Ishikawa (cell line): ENCODE data around the gene SASH1.

Source experiments
- EP300 ChIP-seq: IDR thresholded peaks from 2 replicates; pipeline ENCODE4 v1.6.1; 2012; ENCODE audit warnings: borderline replicate concordance
- MAX ChIP-seq: IDR thresholded peaks from 2 replicates; pipeline ENCODE4 v1.6.1; 2012
- NFIC ChIP-seq: IDR thresholded peaks from 2 replicates; pipeline ENCODE4 v1.6.1; 2012
- RAD21 ChIP-seq: IDR thresholded peaks from 2 replicates; pipeline ENCODE4 v1.6.1; 2012; ENCODE audit warnings: low read depth
- REST ChIP-seq: IDR thresholded peaks from 2 replicates; pipeline ENCODE4 v1.6.1; 2012; ENCODE audit warnings: low read depth, mild to moderate bottlenecking
- YY1 ChIP-seq: IDR thresholded peaks from 2 replicates; pipeline ENCODE4 v1.6.1; 2012; ENCODE audit warnings: low read depth

GRCh38 chr6:148548749-148549140 is 206.1 kb downstream of the SASH1 start:
- TF ChIP-seq RAD21 (no peak), REST (no peak), YY1 (no peak), EP300 (no peak), NFIC (no peak), MAX (no peak)
